Neural progenitor cell (in vitro differentiated cells): Measurements from ENCODE around the gene HOXD13. TPM values are rescaled to one million over a fixed set of nuclear protein-coding genes. Genes with fewer than 3 reads are reported as not detected.

Source experiments
- DNase-seq: peaks from one replicate; pipeline ENCODE4 v3.0.0-alpha.2; 2016; ENCODE audit warnings: low spot score
- H2AFZ ChIP-seq: fragments of 200-600 bp; sonication (generic); replicated peaks from 2 replicates; pipeline ENCODE4 v1.6.1; 2016; ENCODE audit warnings: antibody characterized with exemption
- H3F3A ChIP-seq: fragments of 200-600 bp; sonication (generic); 2 replicates; pipeline ENCODE4 v1.6.1; 2016; ENCODE audit warnings: antibody characterized with exemption, low read depth
- H3K27ac ChIP-seq: fragments of 200-600 bp; sonication (generic); 2 replicates; pipeline ENCODE4 v1.5.1; 2016; ENCODE audit warnings: mild to moderate bottlenecking
- H3K27me3 ChIP-seq: fragments of 200-600 bp; sonication (generic); 2 replicates; pipeline ENCODE4 v1.6.1; 2016; ENCODE audit warnings: mild to moderate bottlenecking, moderate library complexity
- H3K36me3 ChIP-seq: fragments of 200-600 bp; sonication (generic); 2 replicates; pipeline ENCODE4 v1.5.1; 2016
- H3K4me1 ChIP-seq: fragments of 200-600 bp; sonication (generic); 2 replicates; pipeline ENCODE4 v1.6.1; 2016; ENCODE audit warnings: mixed run types
- H3K4me2 ChIP-seq: fragments of 200-600 bp; sonication (generic); 2 replicates; pipeline ENCODE4 v1.6.1; 2016
- H3K4me3 ChIP-seq: fragments of 200-600 bp; sonication (generic); 2 replicates; pipeline ENCODE4 v1.5.1; 2016
- H3K79me2 ChIP-seq: fragments of 200-600 bp; sonication (generic); 2 replicates; pipeline ENCODE4 v1.6.1; 2016; ENCODE audit warnings: low read depth
- H3K9ac ChIP-seq: fragments of 200-600 bp; sonication (generic); 2 replicates; pipeline ENCODE4 v1.6.1; 2016
- H3K9me3 ChIP-seq: fragments of 200-600 bp; sonication (generic); 2 replicates; pipeline ENCODE4 v1.5.1; 2016; ENCODE audit warnings: low read depth
- H4K20me1 ChIP-seq: fragments of 200-600 bp; sonication (generic); 2 replicates; pipeline ENCODE4 v1.6.1; 2016; ENCODE audit warnings: low read depth
- H3K27ac Mint-ChIP-seq: 3 replicates; pipeline ENCODE4 v1.8.0; 2021; ENCODE audit warnings: mixed read lengths
- H3K27me3 Mint-ChIP-seq: 2 replicates; pipeline ENCODE4 v1.8.0; 2022; ENCODE audit warnings: low read depth, mild to moderate bottlenecking, inconsistent platforms, moderate library complexity, mixed read lengths; ENCODE audit not compliant: insufficient read depth
- H3K36me3 Mint-ChIP-seq: 3 replicates; pipeline ENCODE4 v1.8.0; 2021; ENCODE audit warnings: mixed read lengths
- H3K4me1 Mint-ChIP-seq: 3 replicates; pipeline ENCODE4 v1.8.0; 2021; ENCODE audit warnings: mixed read lengths
- H3K4me3 Mint-ChIP-seq: 3 replicates; pipeline ENCODE4 v1.8.0; 2021; ENCODE audit warnings: mild to moderate bottlenecking, moderate library complexity, mixed read lengths
- H3K9me3 Mint-ChIP-seq: 3 replicates; pipeline ENCODE4 v1.8.0; 2020; ENCODE audit warnings: mixed read lengths
- CTCF ChIP-seq: fragments of 200-600 bp; sonication (generic); IDR thresholded peaks from 2 replicates; pipeline ENCODE4 v1.5.1; 2017; ENCODE audit warnings: antibody characterized with exemption, mild to moderate bottlenecking
- EZH2 ChIP-seq: fragments of 200-600 bp; sonication (generic); IDR thresholded peaks from 2 replicates; pipeline ENCODE4 v1.6.1; 2017; ENCODE audit warnings: antibody characterized with exemption, mild to moderate bottlenecking, moderate library complexity
- EZH2phosphoT487 ChIP-seq: fragments of 200-600 bp; sonication (generic); IDR thresholded peaks from 2 replicates; pipeline ENCODE4 v1.6.1; 2017; ENCODE audit warnings: antibody characterized with exemption
- total RNA-seq: library from RNA; depleted of rRNA; stranded (reverse); fragments of >200 nt; gene quantifications from 2 replicates; pipeline ENCODE4 v1.2.3, GENCODE V29; 2015; ENCODE audit warnings: low replicate concordance

Gene HOXD13
- total RNA-seq, 1 donor from 2014 or later, result not detected

- no peak overlapping the region for H2AFZ ChIP-seq
- no peak overlapping the region for H3K4me3 Mint-ChIP-seq
- no peaks in the 10 kb centered on the region for H3K36me3 ChIP-seq
- no peaks in the 10 kb centered on the region for H3K9me3 ChIP-seq
- H3K4me2 ChIP-seq, result no peak overlapping the region
- H3K27ac Mint-ChIP-seq, result no peak overlapping the region
- H3K36me3 Mint-ChIP-seq, result no peaks in the 10 kb centered on the region
- H3K27me3 Mint-ChIP-seq, result peaks cover 77% of the 10 kb centered on the region
- DNase-seq, result no peak
- peaks cover 3% of the 10 kb centered on the region for H3K4me1 ChIP-seq
- no peak overlapping the region for H3K27ac ChIP-seq
- peaks cover 89% of the 10 kb centered on the region for H4K20me1 ChIP-seq
- peaks cover 17% of the 10 kb centered on the region for H3K4me1 Mint-ChIP-seq
- H3K4me3 ChIP-seq, result no peak overlapping the region
- no peak overlapping the region for H3K9ac ChIP-seq
- H3F3A ChIP-seq, result peaks cover 3% of the 10 kb centered on the region
- TF ChIP-seq CTCF, result no peak
- no peak for TF ChIP-seq EZH2
- no peak for TF ChIP-seq EZH2phosphoT487
- peaks cover 5% of the 10 kb centered on the region for H3K9me3 Mint-ChIP-seq
- H3K27me3 ChIP-seq, result peaks cover 100% of the 10 kb centered on the region
- no peaks in the 10 kb centered on the region for H3K79me2 ChIP-seq
Measured at GRCh38 chr2:176125772-176126054, 33.2 kb downstream of the HOXD13 start.

- H3K27me3 Mint-ChIP-seq, result peaks cover 82% of the 10 kb centered on the region
- Histone ChIP-seq H3K9ac (no peak overlapping the region), H3K27me3 (peaks cover 100% of the 10 kb centered on the region), H3F3A (peaks cover 3% of the 10 kb centered on the region), H3K36me3 (no peaks in the 10 kb centered on the region), H4K20me1 (peaks cover 88% of the 10 kb centered on the region), H3K4me1 (peaks cover 3% of the 10 kb centered on the region), H3K27ac (no peak overlapping the region), H2AFZ (no peak overlapping the region), H3K4me2 (no peak overlapping the region), H3K9me3 (no peaks in the 10 kb centered on the region), H3K4me3 (no peak overlapping the region), H3K79me2 (no peaks in the 10 kb centered on the region)
- peak; percentile 95 for TF ChIP-seq CTCF
- no peak for TF ChIP-seq EZH2phosphoT487
- peaks cover 17% of the 10 kb centered on the region for H3K4me1 Mint-ChIP-seq
- DNase-seq, result peak; percentile 82
- no peak overlapping the region for H3K27ac Mint-ChIP-seq
- H3K4me3 Mint-ChIP-seq, result no peak overlapping the region
- no peaks in the 10 kb centered on the region for H3K36me3 Mint-ChIP-seq
- H3K9me3 Mint-ChIP-seq, result peaks cover 9% of the 10 kb centered on the region
Measured at GRCh38 chr2:176126929-176127773, 34.6 kb downstream of the HOXD13 start.

GRCh38 chr2:176127774-176128072 is 35.2 kb downstream of the HOXD13 start:
- H3K9me3 ChIP-seq, result no peaks in the 10 kb centered on the region
- H3K4me3 Mint-ChIP-seq, result no peak overlapping the region
- no peak for DNase-seq

More at GRCh38 chr2:176127774-176128072, 35.2 kb downstream of the HOXD13 start:
- H3F3A ChIP-seq, result peaks cover 3% of the 10 kb centered on the region
- peaks cover 88% of the 10 kb centered on the region for H4K20me1 ChIP-seq
- H3K4me1 ChIP-seq, result peaks cover 3% of the 10 kb centered on the region
- no peak overlapping the region for H3K4me3 ChIP-seq
- Mint-ChIP-seq H3K9me3 (peaks cover 11% of the 10 kb centered on the region), H3K4me1 (peaks cover 17% of the 10 kb centered on the region), H3K27me3 (peaks cover 85% of the 10 kb centered on the region), H3K27ac (no peak overlapping the region), H3K36me3 (no peaks in the 10 kb centered on the region)
- no peaks in the 10 kb centered on the region for H3K79me2 ChIP-seq
- no peak overlapping the region for H3K9ac ChIP-seq
- no peaks in the 10 kb centered on the region for H3K36me3 ChIP-seq
- no peak overlapping the region for H3K4me2 ChIP-seq
- no peak for TF ChIP-seq EZH2phosphoT487
- TF ChIP-seq CTCF, result no peak
- no peak overlapping the region for H3K27ac ChIP-seq
- H3K27me3 ChIP-seq, result peaks cover 100% of the 10 kb centered on the region
- H2AFZ ChIP-seq, result no peak overlapping the region
